ENCODE measurements around the gene KIAA1191.

DNA sequence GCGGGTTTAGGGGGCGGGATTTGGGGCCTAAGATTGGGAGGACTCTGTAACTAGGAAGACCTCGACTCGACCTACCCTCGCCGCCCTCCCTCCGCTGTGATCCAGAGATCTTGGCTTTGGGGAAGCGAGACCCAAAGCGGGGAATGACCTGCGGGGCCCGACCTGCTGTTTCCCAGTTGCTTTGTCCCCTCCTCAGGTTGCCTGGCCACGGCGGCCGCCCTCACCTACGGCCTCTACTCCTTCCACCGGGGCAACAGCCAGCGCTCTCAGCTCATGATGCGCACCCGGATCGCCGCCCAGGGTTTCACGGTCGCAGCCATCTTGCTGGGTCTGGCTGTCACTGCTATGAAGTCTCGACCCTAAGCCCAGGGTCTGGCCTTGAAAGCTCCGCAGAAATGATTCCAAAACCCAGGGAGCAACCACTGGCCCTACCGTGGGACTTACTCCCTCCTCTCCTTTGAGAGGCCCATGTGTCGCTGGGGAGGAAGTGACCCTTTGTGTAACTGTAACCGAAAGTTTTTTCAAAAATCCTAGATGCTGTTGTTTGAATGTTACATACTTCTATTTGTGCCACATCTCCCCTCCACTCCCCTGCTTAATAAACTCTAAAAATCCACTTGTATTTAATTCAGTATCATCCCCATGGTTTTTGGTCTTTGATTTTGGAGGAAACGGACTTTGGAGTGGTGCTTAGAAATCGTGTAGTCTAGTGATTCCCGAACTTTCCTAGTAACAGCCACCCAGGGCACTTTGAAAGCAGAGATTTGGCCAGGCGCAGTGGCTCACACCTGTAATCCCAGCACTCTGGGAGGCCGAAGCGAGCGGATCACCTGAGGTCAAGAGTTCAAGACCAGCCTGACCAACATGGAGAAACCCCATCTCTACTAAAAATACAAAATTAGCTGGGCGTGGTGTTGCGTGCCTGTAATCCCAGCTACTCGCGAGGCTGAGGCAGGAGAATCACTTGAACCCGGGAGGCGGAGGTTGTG, 27.9 kb upstream of the KIAA1191 start:
- TF ChIP-seq, protein P1, sequence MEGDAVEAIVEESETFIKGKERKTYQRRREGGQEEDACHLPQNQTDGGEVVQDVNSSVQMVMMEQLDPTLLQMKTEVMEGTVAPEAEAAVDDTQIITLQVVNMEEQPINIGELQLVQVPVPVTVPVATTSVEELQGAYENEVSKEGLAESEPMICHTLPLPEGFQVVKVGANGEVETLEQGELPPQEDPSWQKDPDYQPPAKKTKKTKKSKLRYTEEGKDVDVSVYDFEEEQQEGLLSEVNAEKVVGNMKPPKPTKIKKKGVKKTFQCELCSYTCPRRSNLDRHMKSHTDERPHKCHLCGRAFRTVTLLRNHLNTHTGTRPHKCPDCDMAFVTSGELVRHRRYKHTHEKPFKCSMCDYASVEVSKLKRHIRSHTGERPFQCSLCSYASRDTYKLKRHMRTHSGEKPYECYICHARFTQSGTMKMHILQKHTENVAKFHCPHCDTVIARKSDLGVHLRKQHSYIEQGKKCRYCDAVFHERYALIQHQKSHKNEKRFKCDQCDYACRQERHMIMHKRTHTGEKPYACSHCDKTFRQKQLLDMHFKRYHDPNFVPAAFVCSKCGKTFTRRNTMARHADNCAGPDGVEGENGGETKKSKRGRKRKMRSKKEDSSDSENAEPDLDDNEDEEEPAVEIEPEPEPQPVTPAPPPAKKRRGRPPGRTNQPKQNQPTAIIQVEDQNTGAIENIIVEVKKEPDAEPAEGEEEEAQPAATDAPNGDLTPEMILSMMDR (IDR thresholded peaks at IDR 0.05): no peak
- TF ChIP-seq POLR2A (IDR thresholded peaks at IDR 0.05) (peak; percentile 96), EP300 (IDR thresholded peaks at IDR 0.05; ENCODE audit: low read depth) (no peak)
